OCI-LY3 (cell line): ENCODE results near the gene TMEM169.

ENCODE experiments used
- H2AFZ ChIP-seq: fragments of 200-600, 300-600 bp; shearing (Covaris generic); 2 replicates; pipeline ENCODE4 v1.6.0; 2014; ENCODE audit warnings: antibody characterized with exemption, low read depth, low read length
- H3K27ac ChIP-seq: fragments of 200-600, 300-600 bp; sonication (generic); 2 replicates; pipeline ENCODE4 v1.5.1; 2014; ENCODE audit warnings: mild to moderate bottlenecking, low read length, moderate library complexity, mixed read lengths
- H3K27me3 ChIP-seq: fragments of 200-600, 300-600 bp; sonication (generic); 2 replicates; pipeline ENCODE4 v1.6.1; 2014; ENCODE audit warnings: low read depth, low read length, mixed read lengths
- H3K36me3 ChIP-seq: fragments of 200-600, 300-600 bp; sonication (generic); replicated peaks from 2 replicates; pipeline ENCODE3; 2014; ENCODE audit warnings: low read depth, low read length, mixed read lengths
- H3K4me1 ChIP-seq: fragments of 300-600, 200-600 bp; sonication (generic); 2 replicates; pipeline ENCODE4 v1.6.1; 2014; ENCODE audit warnings: low read length, mixed read lengths
- H3K4me2 ChIP-seq: fragments of 200-600, 300-600 bp; sonication (generic); 2 replicates; pipeline ENCODE4 v1.6.1; 2014; ENCODE audit warnings: low read length, mixed read lengths
- H3K4me3 ChIP-seq: fragments of 300-600, 200-600 bp; sonication (generic); 2 replicates; pipeline ENCODE4 v1.5.1; 2014; ENCODE audit warnings: antibody characterized with exemption, mild to moderate bottlenecking, low read length, moderate library complexity
- H3K79me2 ChIP-seq: fragments of 300-600, 200-600 bp; shearing (Covaris generic); 2 replicates; pipeline ENCODE4 v1.6.1; 2014; ENCODE audit warnings: mild to moderate bottlenecking, low read length, mixed read lengths
- H3K9ac ChIP-seq: fragments of 300-600, 200-600 bp; shearing (Covaris generic); 2 replicates; pipeline ENCODE4 v1.6.0; 2014; ENCODE audit warnings: mild to moderate bottlenecking, low read length, moderate library complexity
- H3K9me3 ChIP-seq: fragments of 200-600, 300-600 bp; shearing (Covaris generic); 2 replicates; pipeline ENCODE4 v1.6.1; 2014; ENCODE audit warnings: low read length, mixed read lengths; ENCODE audit not compliant: insufficient read depth
- H4K20me1 ChIP-seq: fragments of 200-600, 300-600 bp; sonication (generic); 2 replicates; pipeline ENCODE4 v1.6.1; 2016; ENCODE audit warnings: low read length, mixed read lengths; ENCODE audit not compliant: insufficient read depth
- CTCF ChIP-seq: fragments of 200-600, 300-600 bp; sonication (generic); IDR thresholded peaks from 2 replicates; pipeline ENCODE4 v1.5.1; 2014; ENCODE audit warnings: antibody characterized with exemption, low read length, low read depth
- EZH2phosphoT487 ChIP-seq: fragments of 200-600 bp; shearing (Covaris generic); IDR thresholded peaks from 2 replicates; pipeline ENCODE4 v1.6.1; 2018; ENCODE audit warnings: antibody characterized with exemption, mixed run types, low read depth

Gene TMEM169

GRCh38 chr2:216094701-216095100 lies 13.0 kb downstream of the TMEM169 start:
- H3K4me2 ChIP-seq, result no peak overlapping the region

GRCh38 chr2:216098421-216099334 lies 17.0 kb downstream of the TMEM169 start:
- H4K20me1 ChIP-seq, result no peaks in the 10 kb centered on the region

More at GRCh38 chr2:216094701-216095100, 13.0 kb downstream of the TMEM169 start:
- Histone ChIP-seq H3K27ac (no peak overlapping the region), H3K9me3 (no peaks in the 10 kb centered on the region), H3K79me2 (no peaks in the 10 kb centered on the region), H3K9ac (no peak overlapping the region), H3K27me3 (no peaks in the 10 kb centered on the region), H3K4me3 (no peak overlapping the region), H3K4me1 (peaks cover 5% of the 10 kb centered on the region), H3K36me3 (no peaks in the 10 kb centered on the region), H2AFZ (no peak overlapping the region), H4K20me1 (no peaks in the 10 kb centered on the region)
- no peak for TF ChIP-seq CTCF
- no peak for TF ChIP-seq EZH2phosphoT487

GRCh38 chr2:216101109-216101508 lies 19.4 kb downstream of the TMEM169 start:
- Histone ChIP-seq H2AFZ (no peak overlapping the region), H3K27ac (no peak overlapping the region), H3K9me3 (no peaks in the 10 kb centered on the region), H3K9ac (no peak overlapping the region), H3K79me2 (no peaks in the 10 kb centered on the region), H3K4me2 (no peak overlapping the region), H3K4me3 (no peak overlapping the region), H3K4me1 (no peaks in the 10 kb centered on the region), H3K27me3 (no peaks in the 10 kb centered on the region), H3K36me3 (no peaks in the 10 kb centered on the region), H4K20me1 (no peaks in the 10 kb centered on the region)
- no peak for TF ChIP-seq EZH2phosphoT487
- no peak for TF ChIP-seq CTCF

More at GRCh38 chr2:216098421-216099334, 17.0 kb downstream of the TMEM169 start:
- H3K36me3 ChIP-seq, result no peaks in the 10 kb centered on the region
- H3K27me3 ChIP-seq, result no peaks in the 10 kb centered on the region
- H2AFZ ChIP-seq, result no peak overlapping the region
- H3K4me3 ChIP-seq, result no peak overlapping the region
- H3K9me3 ChIP-seq, result no peaks in the 10 kb centered on the region
- H3K4me1 ChIP-seq, result no peaks in the 10 kb centered on the region
- no peak overlapping the region for H3K9ac ChIP-seq
- no peak for TF ChIP-seq EZH2phosphoT487
- TF ChIP-seq CTCF, result no peak
- no peak overlapping the region for H3K27ac ChIP-seq
- no peaks in the 10 kb centered on the region for H3K79me2 ChIP-seq
- H3K4me2 ChIP-seq, result no peak overlapping the region

GRCh38 chr2:216103213-216103612 lies 21.5 kb downstream of the TMEM169 start:
- TF ChIP-seq CTCF, result no peak
- TF ChIP-seq EZH2phosphoT487, result no peak
- Histone ChIP-seq H3K79me2 (no peaks in the 10 kb centered on the region), H2AFZ (no peak overlapping the region)

More at GRCh38 chr2:216103213-216103612, 21.5 kb downstream of the TMEM169 start:
- H3K27me3 ChIP-seq, result no peaks in the 10 kb centered on the region
- H3K9me3 ChIP-seq, result no peaks in the 10 kb centered on the region
- H3K4me3 ChIP-seq, result no peak overlapping the region
- H3K27ac ChIP-seq, result no peak overlapping the region
- H3K9ac ChIP-seq, result no peak overlapping the region
- no peaks in the 10 kb centered on the region for H4K20me1 ChIP-seq
- no peaks in the 10 kb centered on the region for H3K4me1 ChIP-seq
- no peaks in the 10 kb centered on the region for H3K36me3 ChIP-seq
- no peak overlapping the region for H3K4me2 ChIP-seq
